ENCODE results near the gene PC. TPM values are rescaled to one million over a fixed set of nuclear protein-coding genes. Genes with fewer than 3 reads are reported as not detected.

Gene PC
- total and polyA plus RNA-seq, 11 donors: 2.6 to 22.4 (median 13.1) TPM

DNA sequence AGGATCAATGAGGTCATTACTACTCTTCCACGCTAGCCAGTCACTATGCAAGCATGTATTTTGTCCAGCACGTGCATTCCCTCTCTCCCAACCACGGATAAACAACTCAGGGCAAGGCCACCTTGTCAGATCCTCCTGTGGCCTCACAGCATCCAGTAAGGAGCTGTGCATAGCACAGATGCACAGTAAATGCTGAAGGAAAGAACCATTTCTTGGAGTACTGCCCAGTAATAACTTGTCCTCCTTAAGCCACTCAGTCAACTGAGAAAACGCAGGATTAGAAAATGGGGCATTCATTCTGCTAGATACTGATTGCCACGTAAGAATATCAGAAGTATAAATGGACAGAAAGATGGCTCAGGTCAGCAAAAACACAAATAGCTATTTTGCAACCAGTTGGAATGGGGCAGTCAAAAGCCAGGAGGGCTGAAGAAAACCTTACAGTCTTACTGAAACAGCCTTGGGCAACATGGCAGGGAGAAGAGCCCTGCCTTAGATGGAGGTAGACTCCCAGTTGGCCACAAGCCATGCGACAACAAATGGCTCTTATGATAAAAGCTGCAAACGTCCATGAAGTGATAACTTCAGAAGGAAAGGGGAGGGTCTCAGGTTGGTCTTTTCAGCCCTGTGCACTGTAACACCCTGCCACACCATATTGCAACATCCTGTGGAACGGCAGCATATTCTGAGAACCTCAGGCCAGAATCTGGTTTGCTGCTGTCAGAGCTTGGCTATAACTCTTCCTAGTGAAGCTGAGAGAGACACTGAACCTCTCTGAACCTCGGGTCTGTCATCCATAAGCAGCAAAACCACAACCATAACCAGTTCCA, 23.0 kb downstream of the PC start:
- WGBS, 4 donors: 73 to 84% (median 77%) methylated on average over 9 of the region's 9 CpGs
- ATAC-seq (no peak), DNase-seq (no peak)
- Histone ChIP-seq H3K4me3 (no peak overlapping the region), H3K27ac (no peak overlapping the region), H3K36me3 (no peaks in the 10 kb centered on the region), H3K9me3 (peaks cover 0 to 5% (median 0%) of the 10 kb centered on the region in 12 donors), H3K4me1 (no peaks in the 10 kb centered on the region), H3K27me3 (no peaks in the 10 kb centered on the region)
- no peak for TF ChIP-seq POLR2A (IDR thresholded peaks at IDR 0.05)
- TF ChIP-seq, protein P1, sequence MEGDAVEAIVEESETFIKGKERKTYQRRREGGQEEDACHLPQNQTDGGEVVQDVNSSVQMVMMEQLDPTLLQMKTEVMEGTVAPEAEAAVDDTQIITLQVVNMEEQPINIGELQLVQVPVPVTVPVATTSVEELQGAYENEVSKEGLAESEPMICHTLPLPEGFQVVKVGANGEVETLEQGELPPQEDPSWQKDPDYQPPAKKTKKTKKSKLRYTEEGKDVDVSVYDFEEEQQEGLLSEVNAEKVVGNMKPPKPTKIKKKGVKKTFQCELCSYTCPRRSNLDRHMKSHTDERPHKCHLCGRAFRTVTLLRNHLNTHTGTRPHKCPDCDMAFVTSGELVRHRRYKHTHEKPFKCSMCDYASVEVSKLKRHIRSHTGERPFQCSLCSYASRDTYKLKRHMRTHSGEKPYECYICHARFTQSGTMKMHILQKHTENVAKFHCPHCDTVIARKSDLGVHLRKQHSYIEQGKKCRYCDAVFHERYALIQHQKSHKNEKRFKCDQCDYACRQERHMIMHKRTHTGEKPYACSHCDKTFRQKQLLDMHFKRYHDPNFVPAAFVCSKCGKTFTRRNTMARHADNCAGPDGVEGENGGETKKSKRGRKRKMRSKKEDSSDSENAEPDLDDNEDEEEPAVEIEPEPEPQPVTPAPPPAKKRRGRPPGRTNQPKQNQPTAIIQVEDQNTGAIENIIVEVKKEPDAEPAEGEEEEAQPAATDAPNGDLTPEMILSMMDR (IDR thresholded peaks at IDR 0.05): no peak
- intact Hi-C loops (cut with DNase I): no loop called here

DNA sequence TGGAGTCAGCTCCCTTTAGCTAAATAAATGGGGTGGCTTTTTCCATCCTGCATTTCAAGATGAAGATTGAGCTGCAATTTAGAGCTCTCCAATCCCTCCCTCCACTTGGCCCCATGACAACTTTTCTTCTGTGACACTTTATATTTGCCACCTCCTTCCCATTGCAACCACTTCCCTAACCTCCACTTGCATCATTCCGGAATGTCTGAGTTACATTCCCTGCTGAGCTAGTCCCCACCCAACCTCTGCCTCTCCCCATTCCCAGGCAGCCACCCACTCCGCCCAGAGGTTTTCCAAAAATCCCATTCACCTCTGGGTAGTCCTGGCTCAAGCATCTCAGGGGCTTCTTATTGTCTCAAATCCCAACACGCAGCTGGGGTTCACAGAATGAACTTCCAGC, 24.7 kb downstream of the PC start:
- WGBS, 4 donors: 92 to 96% (median 95%) methylated on average over 3 of the region's 3 CpGs
- TF ChIP-seq POLR2A (IDR thresholded peaks at IDR 0.05): no peak
- TF ChIP-seq, protein P1 (IDR thresholded peaks at IDR 0.05): no peak
- ATAC-seq: no peak
- no peak for DNase-seq
- H3K4me3 ChIP-seq: no peak overlapping the region
- no peaks in the 10 kb centered on the region for H3K4me1 ChIP-seq
- intact Hi-C loops (cut with DNase I): no loop called here
- H3K27ac ChIP-seq: no peak overlapping the region
- peaks cover 0 to 5% (median 0%) of the 10 kb centered on the region in 12 donors for H3K9me3 ChIP-seq
- H3K36me3 ChIP-seq: no peaks in the 10 kb centered on the region
- H3K27me3 ChIP-seq: no peaks in the 10 kb centered on the region

DNA sequence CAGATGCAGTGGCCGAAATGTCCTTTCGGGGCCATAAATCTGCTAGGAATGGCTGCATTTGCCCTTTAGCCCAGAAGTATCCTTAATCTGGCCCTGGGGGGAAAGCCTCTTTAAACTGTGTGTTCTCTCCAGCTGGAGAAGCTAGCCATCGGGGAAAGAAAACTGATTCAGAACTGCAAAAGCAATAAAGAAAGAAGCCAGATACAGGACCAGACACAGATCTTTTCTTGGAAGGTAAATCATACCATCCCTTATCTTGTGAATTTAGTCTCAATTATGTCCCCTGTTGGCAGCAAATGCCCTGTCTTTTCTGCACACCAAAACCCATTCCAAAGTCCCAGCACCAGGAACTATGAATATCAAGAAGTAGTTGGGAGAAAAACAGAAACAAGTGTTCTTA, 25.6 kb downstream of the PC start:
- intact Hi-C loops (cut with DNase I): no loop called here
- DNase-seq (no peak), ATAC-seq (no peak)
- Histone ChIP-seq H3K4me3 (no peak overlapping the region), H3K27me3 (no peaks in the 10 kb centered on the region), H3K4me1 (no peaks in the 10 kb centered on the region), H3K36me3 (no peaks in the 10 kb centered on the region), H3K27ac (no peak overlapping the region), H3K9me3 (peaks cover 0 to 1% (median 0%) of the 10 kb centered on the region in 12 donors)
- TF ChIP-seq, protein P1 (IDR thresholded peaks at IDR 0.05): no peak
- no peak for TF ChIP-seq POLR2A (IDR thresholded peaks at IDR 0.05)
- WGBS, 4 donors: 88 to 92% (median 91%) methylated on average over 1 to 3 of the region's 3 CpGs

DNA sequence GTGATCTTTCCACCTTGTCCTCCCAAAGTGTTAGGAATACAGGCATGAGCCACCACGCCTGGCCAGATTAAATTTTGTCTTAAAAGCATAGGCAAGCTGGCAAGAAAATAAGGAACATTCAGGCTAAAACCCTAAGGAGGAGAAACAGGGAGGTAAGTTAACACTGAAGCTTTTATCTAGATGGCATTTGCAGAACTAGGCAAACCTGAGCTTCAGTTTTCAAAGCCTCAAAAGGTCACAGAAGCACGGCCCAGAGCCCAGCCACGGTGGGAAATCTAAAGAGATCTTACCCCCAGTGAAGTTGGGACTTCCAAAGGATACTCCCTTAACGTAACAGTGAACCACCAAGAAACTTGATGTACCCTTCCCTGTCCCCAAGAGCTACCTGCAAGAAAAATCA, 28.4 kb downstream of the PC start:
- H3K36me3 ChIP-seq: no peaks in the 10 kb centered on the region

More for the DNA sequence above, 28.4 kb downstream of the PC start:
- WGBS, 4 donors: 71 to 96% (median 86%) methylated on average over 4 of the region's 4 CpGs
- Histone ChIP-seq H3K9me3 (no peaks in the 10 kb centered on the region), H3K4me3 (no peak overlapping the region), H3K27ac (no peak overlapping the region), H3K4me1 (no peaks in the 10 kb centered on the region), H3K27me3 (no peaks in the 10 kb centered on the region)
- no peak for TF ChIP-seq POLR2A (IDR thresholded peaks at IDR 0.05)
- TF ChIP-seq, protein P1 (IDR thresholded peaks at IDR 0.05): no peak
- ATAC-seq: no peak
- DNase-seq: no peak
- intact Hi-C loops (cut with DNase I): no loop called here

Measured in heart left ventricle (tissue), 16 donors.